Measurements from ENCODE around the gene ASXL2. TPM values are rescaled to one million over a fixed set of nuclear protein-coding genes. Genes with fewer than 3 reads are reported as not detected.
A peak's percentile ranks its signal among the peaks of the same experiment; 100 is the strongest.
"Not testable (repeated sequence)": the region's sequence is repeated elsewhere in the genome, so short reads cannot be mapped to it uniquely, and the experiment has no call there.

The ASXL2 gene
- total RNA-seq, 1 experiment from 2014 or later: 35.7 TPM

GRCh38 chr2:25709349-25709748, 168.9 kb downstream of the ASXL2 start:
- Histone ChIP-seq H3K4me3 (ENCODE audit: low read depth, low read length) (no peak overlapping the region), H3K27me3 (replicated peaks; ENCODE audit: control insufficient read depth, insufficient read depth, low read length) (no peaks in the 10 kb centered on the region), H3K9me3 (no peaks in the 10 kb centered on the region), H3K36me3 (ENCODE audit: control insufficient read depth, insufficient read depth, low read length) (no peaks in the 10 kb centered on the region), H3K4me1 (0 out of 2 replicates have a peak, but pooled peaks cover 3% of the 10 kb centered on the region)
- H3K9me3 Mint-ChIP-seq (ENCODE audit: unreplicated experiment): no peaks in the 10 kb centered on the region
- POLR2A ChIA-PET: no interaction called here
- no peak overlapping the region for H3K27ac Mint-ChIP-seq (ENCODE audit: unreplicated experiment)
- intact Hi-C loops (cut with micrococcal nuclease; ENCODE audit: unreplicated experiment): no loop called here
- no peak overlapping the region for H3K4me3 Mint-ChIP-seq (ENCODE audit: unreplicated experiment)
- no peak for TF ChIP-seq CTCF (IDR thresholded peaks at IDR 0.05; ENCODE audit: insufficient read depth in 1 of 2, low read depth in 1 of 2, low read length in 1 of 2, severe bottlenecking in 1 of 2, unreplicated experiment in 1 of 2)
- BruUV-seq (replicated peaks): no TSS peak
- no peaks in the 10 kb centered on the region for H3K27me3 Mint-ChIP-seq (ENCODE audit: insufficient read depth, unreplicated experiment)
- peaks cover 7% of the 10 kb centered on the region for H3K4me1 Mint-ChIP-seq (ENCODE audit: low read depth, unreplicated experiment)
- CTCF ChIA-PET: interaction anchor here (0.8 kb wide), 1 partner anchor 9 kb away, joined by 3 read pairs; no protein-coding TSS in a partner anchor
- no peaks in the 10 kb centered on the region for H3K36me3 Mint-ChIP-seq (ENCODE audit: insufficient read depth, unreplicated experiment)
- no peak for DNase-seq

GRCh38 chr2:25707927-25708590, 170.2 kb downstream of the ASXL2 start:
- Mint-ChIP-seq H3K4me3 (ENCODE audit: unreplicated experiment) (no peak overlapping the region), H3K4me1 (ENCODE audit: low read depth, unreplicated experiment) (peaks cover 7% of the 10 kb centered on the region), H3K27ac (ENCODE audit: unreplicated experiment) (no peak overlapping the region), H3K27me3 (ENCODE audit: insufficient read depth, unreplicated experiment) (no peaks in the 10 kb centered on the region), H3K36me3 (ENCODE audit: insufficient read depth, unreplicated experiment) (no peaks in the 10 kb centered on the region), H3K9me3 (ENCODE audit: unreplicated experiment) (no peaks in the 10 kb centered on the region)
- Histone ChIP-seq H3K9me3 (no peaks in the 10 kb centered on the region), H3K27me3 (replicated peaks; ENCODE audit: control insufficient read depth, insufficient read depth, low read length) (no peaks in the 10 kb centered on the region), H3K4me1 (0 out of 2 replicates have a peak, but pooled peaks cover 3% of the 10 kb centered on the region), H3K36me3 (ENCODE audit: control insufficient read depth, insufficient read depth, low read length) (no peaks in the 10 kb centered on the region), H3K4me3 (ENCODE audit: low read depth, low read length) (no peak overlapping the region)
- no TSS peak for BruUV-seq (replicated peaks)
- CTCF ChIA-PET: interaction anchor here (1.0 kb wide), 1 partner anchor 44 kb away, joined by 4 read pairs; no protein-coding TSS in a partner anchor
- no peak for TF ChIP-seq CTCF (IDR thresholded peaks at IDR 0.05; ENCODE audit: insufficient read depth in 1 of 2, low read depth in 1 of 2, low read length in 1 of 2, severe bottlenecking in 1 of 2, unreplicated experiment in 1 of 2)
- DNase-seq: peak; percentile 45 to 55
- POLR2A ChIA-PET: no interaction called here
- intact Hi-C loops (cut with micrococcal nuclease; ENCODE audit: unreplicated experiment): no loop called here

GRCh38 chr2:25705575-25705974, 172.7 kb downstream of the ASXL2 start:
- H3K27me3 ChIP-seq (replicated peaks; ENCODE audit: control insufficient read depth, insufficient read depth, low read length); H3K4me3 ChIP-seq (ENCODE audit: low read depth, low read length); intact Hi-C loops (cut with micrococcal nuclease; ENCODE audit: unreplicated experiment); H3K27ac Mint-ChIP-seq (ENCODE audit: unreplicated experiment); H3K36me3 ChIP-seq (ENCODE audit: control insufficient read depth, insufficient read depth, low read length); H3K27me3 Mint-ChIP-seq (ENCODE audit: insufficient read depth, unreplicated experiment); H3K36me3 Mint-ChIP-seq (ENCODE audit: insufficient read depth, unreplicated experiment); H3K9me3 ChIP-seq; BruUV-seq (replicated peaks); H3K4me1 Mint-ChIP-seq (ENCODE audit: low read depth, unreplicated experiment); H3K4me3 Mint-ChIP-seq (ENCODE audit: unreplicated experiment); DNase-seq; POLR2A ChIA-PET; H3K9me3 Mint-ChIP-seq (ENCODE audit: unreplicated experiment); CTCF ChIA-PET; H3K4me1 ChIP-seq: not testable (repeated sequence)
